ENCODE data around the gene CFC1. TPM values are rescaled to one million over a fixed set of nuclear protein-coding genes. Genes with fewer than 3 reads are reported as not detected.
"Not testable (repeated sequence)": the region's sequence is repeated elsewhere in the genome, so short reads cannot be mapped to it uniquely, and the experiment has no call there.

Gene CFC1
- total RNA-seq, 1 experiment from 2014 or later: not detected

DNA sequence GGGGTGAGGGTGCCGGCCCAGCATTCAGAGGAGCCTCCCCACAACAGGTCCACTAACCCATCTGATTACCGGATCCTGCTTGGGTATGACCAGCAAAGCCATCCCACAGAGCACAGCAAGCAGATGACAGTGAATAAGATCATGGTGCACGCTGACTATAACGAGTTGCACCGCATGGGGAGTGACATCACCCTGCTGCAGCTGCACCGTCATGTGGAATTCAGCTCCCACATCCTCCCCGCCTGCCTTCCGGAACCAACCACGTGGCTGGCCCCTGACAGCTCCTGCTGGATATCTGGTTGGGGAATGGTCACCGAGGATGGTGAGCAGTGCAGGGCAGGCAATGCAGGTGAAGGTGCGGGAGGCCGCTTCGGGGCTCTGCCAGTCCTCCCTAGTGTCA is 25.1 kb downstream of the CFC1 start:
- ATAC-seq; BruUV-seq (replicated peaks); H3K4me3 ChIP-seq (ENCODE audit: low read length): not testable (repeated sequence)

DNA sequence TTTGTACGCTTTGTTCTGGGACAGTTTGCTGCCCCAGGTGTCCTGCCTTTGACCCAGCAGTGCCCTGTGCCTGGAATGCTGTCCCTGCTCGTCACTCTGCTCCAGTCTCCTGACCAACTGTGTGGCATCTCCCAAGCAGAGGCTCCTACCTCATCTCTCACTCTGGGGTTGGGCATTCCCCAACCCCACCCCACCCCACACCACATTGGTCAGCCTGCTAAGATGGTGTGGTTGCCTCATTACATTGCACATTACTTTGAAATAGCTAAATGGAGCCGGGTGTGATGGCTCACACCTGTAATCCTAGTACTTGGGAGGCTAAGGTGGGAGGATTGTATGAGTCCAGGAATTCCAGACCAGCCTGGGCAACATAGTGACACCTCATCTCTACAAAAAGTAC is 27.4 kb downstream of the CFC1 start:
- ATAC-seq; BruUV-seq (replicated peaks); H3K27ac ChIP-seq (ENCODE audit: low read length); intact Hi-C loops (cut with micrococcal nuclease); H3K79me2 ChIP-seq (ENCODE audit: low read length); POLR2A ChIA-PET (ENCODE audit: unreplicated experiment); H3K9me2 ChIP-seq (replicated peaks; ENCODE audit: low read length); H3K27me3 ChIP-seq (ENCODE audit: low read length); H3F3A ChIP-seq (ENCODE audit: low read length, unreplicated experiment); H3K9ac ChIP-seq (ENCODE audit: low read length); H3K36me3 ChIP-seq (ENCODE audit: low read depth, low read length); H3K4me1 ChIP-seq (ENCODE audit: insufficient read depth, low read length); H3K4me3 ChIP-seq (ENCODE audit: low read length); CTCF ChIA-PET; H2AFZ ChIP-seq (ENCODE audit: low read length); H4K20me1 ChIP-seq (ENCODE audit: low read length); DNase-seq; H3K4me2 ChIP-seq (ENCODE audit: low read length); H3K9me3 ChIP-seq (ENCODE audit: low read length): not testable (repeated sequence)

More for the DNA sequence above, 25.1 kb downstream of the CFC1 start:
- intact Hi-C loops (cut with micrococcal nuclease); H3K4me2 ChIP-seq (ENCODE audit: low read length); H3F3A ChIP-seq (ENCODE audit: low read length, unreplicated experiment); H2AFZ ChIP-seq (ENCODE audit: low read length); H3K79me2 ChIP-seq (ENCODE audit: low read length); H3K27ac ChIP-seq (ENCODE audit: low read length); H3K36me3 ChIP-seq (ENCODE audit: low read depth, low read length); H4K20me1 ChIP-seq (ENCODE audit: low read length); H3K4me1 ChIP-seq (ENCODE audit: insufficient read depth, low read length); H3K9me3 ChIP-seq (ENCODE audit: low read length); H3K27me3 ChIP-seq (ENCODE audit: low read length); H3K9me2 ChIP-seq (replicated peaks; ENCODE audit: low read length); POLR2A ChIA-PET (ENCODE audit: unreplicated experiment); H3K9ac ChIP-seq (ENCODE audit: low read length); CTCF ChIA-PET; DNase-seq: not testable (repeated sequence)

DNA sequence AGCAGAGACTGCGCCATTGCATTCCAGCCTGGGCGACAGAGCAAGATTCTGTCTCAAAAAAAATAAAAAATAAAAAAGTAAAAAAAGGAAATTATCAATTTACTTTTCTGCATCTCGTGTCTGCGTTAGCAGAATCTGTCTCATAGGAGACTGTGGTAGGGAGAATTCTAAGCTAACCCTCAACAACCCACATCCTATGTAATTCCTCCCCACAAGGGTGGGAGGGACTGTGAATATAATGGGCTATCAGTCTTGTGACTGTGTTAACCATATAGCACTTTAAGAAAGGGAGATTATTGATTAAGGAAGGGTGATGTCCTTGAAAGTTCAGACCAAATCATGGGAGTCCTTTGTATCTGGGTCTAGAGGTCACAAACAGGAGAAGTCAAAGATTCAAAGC is 33.2 kb downstream of the CFC1 start:
- H3K4me3 ChIP-seq (ENCODE audit: low read length); H3K27me3 ChIP-seq (ENCODE audit: low read length); H3K27ac ChIP-seq (ENCODE audit: low read length); H3K9me2 ChIP-seq (replicated peaks; ENCODE audit: low read length); H3K9me3 ChIP-seq (ENCODE audit: low read length); H3K4me2 ChIP-seq (ENCODE audit: low read length); DNase-seq; H3K36me3 ChIP-seq (ENCODE audit: low read depth, low read length); H3K4me1 ChIP-seq (ENCODE audit: insufficient read depth, low read length); H3F3A ChIP-seq (ENCODE audit: low read length, unreplicated experiment); H3K79me2 ChIP-seq (ENCODE audit: low read length); ATAC-seq; CTCF ChIA-PET; H3K9ac ChIP-seq (ENCODE audit: low read length); BruUV-seq (replicated peaks); POLR2A ChIA-PET (ENCODE audit: unreplicated experiment); H2AFZ ChIP-seq (ENCODE audit: low read length); intact Hi-C loops (cut with micrococcal nuclease); H4K20me1 ChIP-seq (ENCODE audit: low read length): not testable (repeated sequence)

DNA sequence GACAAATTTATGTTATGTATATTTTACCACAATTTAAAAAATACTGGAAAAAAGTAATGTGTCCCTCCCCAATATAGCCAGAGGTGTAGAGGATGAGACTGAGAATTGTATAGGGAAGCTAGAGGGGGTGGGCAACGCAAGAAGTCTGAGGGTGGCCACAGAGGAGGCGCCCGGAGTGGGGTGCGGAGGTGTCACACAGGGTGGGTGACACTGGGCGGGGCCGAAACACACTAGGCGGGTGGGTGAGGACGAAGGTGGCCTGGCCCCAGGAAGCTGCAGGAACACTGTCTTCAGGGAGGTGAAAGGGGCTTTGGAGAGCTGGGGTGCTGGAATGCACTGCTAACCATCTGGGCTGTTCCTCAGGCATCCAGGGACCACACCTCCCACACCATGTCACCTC is 42.9 kb downstream of the CFC1 start:
- ATAC-seq: not testable (repeated sequence)

DNA sequence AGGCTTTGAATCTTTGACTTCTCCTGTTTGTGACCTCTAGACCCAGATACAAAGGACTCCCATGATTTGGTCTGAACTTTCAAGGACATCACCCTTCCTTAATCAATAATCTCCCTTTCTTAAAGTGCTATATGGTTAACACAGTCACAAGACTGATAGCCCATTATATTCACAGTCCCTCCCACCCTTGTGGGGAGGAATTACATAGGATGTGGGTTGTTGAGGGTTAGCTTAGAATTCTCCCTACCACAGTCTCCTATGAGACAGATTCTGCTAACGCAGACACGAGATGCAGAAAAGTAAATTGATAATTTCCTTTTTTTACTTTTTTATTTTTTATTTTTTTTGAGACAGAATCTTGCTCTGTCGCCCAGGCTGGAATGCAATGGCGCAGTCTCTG is 45.2 kb downstream of the CFC1 start:
- intact Hi-C loops (cut with micrococcal nuclease); BruUV-seq (replicated peaks); H3K4me3 ChIP-seq (ENCODE audit: low read length); ATAC-seq; H3K4me2 ChIP-seq (ENCODE audit: low read length); H3K9me3 ChIP-seq (ENCODE audit: low read length); H3K79me2 ChIP-seq (ENCODE audit: low read length); H3K9ac ChIP-seq (ENCODE audit: low read length); H3F3A ChIP-seq (ENCODE audit: low read length, unreplicated experiment); H3K27ac ChIP-seq (ENCODE audit: low read length); H3K36me3 ChIP-seq (ENCODE audit: low read depth, low read length); DNase-seq; H3K27me3 ChIP-seq (ENCODE audit: low read length); H3K4me1 ChIP-seq (ENCODE audit: insufficient read depth, low read length); POLR2A ChIA-PET (ENCODE audit: unreplicated experiment); H3K9me2 ChIP-seq (replicated peaks; ENCODE audit: low read length); H2AFZ ChIP-seq (ENCODE audit: low read length); H4K20me1 ChIP-seq (ENCODE audit: low read length); CTCF ChIA-PET: not testable (repeated sequence)

More for the DNA sequence above, 42.9 kb downstream of the CFC1 start:
- H3F3A ChIP-seq (ENCODE audit: low read length, unreplicated experiment); H3K27me3 ChIP-seq (ENCODE audit: low read length); H3K4me3 ChIP-seq (ENCODE audit: low read length); H3K4me1 ChIP-seq (ENCODE audit: insufficient read depth, low read length); H3K4me2 ChIP-seq (ENCODE audit: low read length); H2AFZ ChIP-seq (ENCODE audit: low read length); BruUV-seq (replicated peaks); DNase-seq; intact Hi-C loops (cut with micrococcal nuclease); POLR2A ChIA-PET (ENCODE audit: unreplicated experiment); H3K9me3 ChIP-seq (ENCODE audit: low read length); H3K79me2 ChIP-seq (ENCODE audit: low read length); CTCF ChIA-PET; H3K36me3 ChIP-seq (ENCODE audit: low read depth, low read length); H3K9ac ChIP-seq (ENCODE audit: low read length); H4K20me1 ChIP-seq (ENCODE audit: low read length); H3K9me2 ChIP-seq (replicated peaks; ENCODE audit: low read length); H3K27ac ChIP-seq (ENCODE audit: low read length): not testable (repeated sequence)

DNA sequence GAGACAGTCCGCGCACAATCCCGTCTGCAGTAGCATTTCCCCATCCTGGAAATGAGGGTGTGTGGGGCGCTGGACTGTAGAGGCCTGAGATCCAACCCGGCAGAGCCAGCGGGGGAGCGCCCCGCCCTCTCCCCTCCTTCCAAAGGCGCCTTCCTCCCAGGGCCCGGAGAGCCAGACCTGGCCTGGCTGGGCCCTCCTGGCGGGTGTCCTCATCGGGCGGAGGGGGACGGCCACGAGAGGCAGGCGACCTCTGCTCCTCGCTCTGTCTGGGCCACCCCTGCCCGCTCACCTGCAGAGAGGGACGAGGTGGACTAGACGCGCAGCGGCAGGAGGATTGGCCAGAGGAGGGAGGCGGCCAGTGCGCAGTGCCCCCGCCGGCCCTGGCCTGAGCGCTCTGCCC is 49.9 kb downstream of the CFC1 start:
- H3K36me3 ChIP-seq (ENCODE audit: low read depth, low read length); intact Hi-C loops (cut with micrococcal nuclease); H3K27ac ChIP-seq (ENCODE audit: low read length); H2AFZ ChIP-seq (ENCODE audit: low read length); H3K9me3 ChIP-seq (ENCODE audit: low read length); DNase-seq; H3K79me2 ChIP-seq (ENCODE audit: low read length); H3K27me3 ChIP-seq (ENCODE audit: low read length); H3K4me2 ChIP-seq (ENCODE audit: low read length); POLR2A ChIA-PET (ENCODE audit: unreplicated experiment); BruUV-seq (replicated peaks); H3K4me1 ChIP-seq (ENCODE audit: insufficient read depth, low read length); CTCF ChIA-PET; H3F3A ChIP-seq (ENCODE audit: low read length, unreplicated experiment); ATAC-seq; H3K9me2 ChIP-seq (replicated peaks; ENCODE audit: low read length); H4K20me1 ChIP-seq (ENCODE audit: low read length); H3K4me3 ChIP-seq (ENCODE audit: low read length); H3K9ac ChIP-seq (ENCODE audit: low read length): not testable (repeated sequence)

DNA sequence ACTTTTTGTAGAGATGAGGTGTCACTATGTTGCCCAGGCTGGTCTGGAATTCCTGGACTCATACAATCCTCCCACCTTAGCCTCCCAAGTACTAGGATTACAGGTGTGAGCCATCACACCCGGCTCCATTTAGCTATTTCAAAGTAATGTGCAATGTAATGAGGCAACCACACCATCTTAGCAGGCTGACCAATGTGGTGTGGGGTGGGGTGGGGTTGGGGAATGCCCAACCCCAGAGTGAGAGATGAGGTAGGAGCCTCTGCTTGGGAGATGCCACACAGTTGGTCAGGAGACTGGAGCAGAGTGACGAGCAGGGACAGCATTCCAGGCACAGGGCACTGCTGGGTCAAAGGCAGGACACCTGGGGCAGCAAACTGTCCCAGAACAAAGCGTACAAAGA is 51.0 kb downstream of the CFC1 start:
- H3K27ac ChIP-seq (ENCODE audit: low read length); H2AFZ ChIP-seq (ENCODE audit: low read length); POLR2A ChIA-PET (ENCODE audit: unreplicated experiment); H3F3A ChIP-seq (ENCODE audit: low read length, unreplicated experiment); DNase-seq; H4K20me1 ChIP-seq (ENCODE audit: low read length); intact Hi-C loops (cut with micrococcal nuclease); H3K36me3 ChIP-seq (ENCODE audit: low read depth, low read length); BruUV-seq (replicated peaks); H3K9ac ChIP-seq (ENCODE audit: low read length); H3K27me3 ChIP-seq (ENCODE audit: low read length); ATAC-seq; H3K79me2 ChIP-seq (ENCODE audit: low read length); H3K9me3 ChIP-seq (ENCODE audit: low read length); H3K4me3 ChIP-seq (ENCODE audit: low read length); H3K9me2 ChIP-seq (replicated peaks; ENCODE audit: low read length); CTCF ChIA-PET; H3K4me1 ChIP-seq (ENCODE audit: insufficient read depth, low read length); H3K4me2 ChIP-seq (ENCODE audit: low read length): not testable (repeated sequence)
